GM18909 (cell line): Measurements from ENCODE around the gene UBTD1.

Experiments used
- ATAC-seq: cut with Tn5 transposase; IDR thresholded peaks from one replicate; pipeline ENCODE4 v1.9.1; 2021; ENCODE audit warnings: mild to moderate bottlenecking; ENCODE audit not compliant: unreplicated experiment, poor library complexity

UBTD1 gene

DNA sequence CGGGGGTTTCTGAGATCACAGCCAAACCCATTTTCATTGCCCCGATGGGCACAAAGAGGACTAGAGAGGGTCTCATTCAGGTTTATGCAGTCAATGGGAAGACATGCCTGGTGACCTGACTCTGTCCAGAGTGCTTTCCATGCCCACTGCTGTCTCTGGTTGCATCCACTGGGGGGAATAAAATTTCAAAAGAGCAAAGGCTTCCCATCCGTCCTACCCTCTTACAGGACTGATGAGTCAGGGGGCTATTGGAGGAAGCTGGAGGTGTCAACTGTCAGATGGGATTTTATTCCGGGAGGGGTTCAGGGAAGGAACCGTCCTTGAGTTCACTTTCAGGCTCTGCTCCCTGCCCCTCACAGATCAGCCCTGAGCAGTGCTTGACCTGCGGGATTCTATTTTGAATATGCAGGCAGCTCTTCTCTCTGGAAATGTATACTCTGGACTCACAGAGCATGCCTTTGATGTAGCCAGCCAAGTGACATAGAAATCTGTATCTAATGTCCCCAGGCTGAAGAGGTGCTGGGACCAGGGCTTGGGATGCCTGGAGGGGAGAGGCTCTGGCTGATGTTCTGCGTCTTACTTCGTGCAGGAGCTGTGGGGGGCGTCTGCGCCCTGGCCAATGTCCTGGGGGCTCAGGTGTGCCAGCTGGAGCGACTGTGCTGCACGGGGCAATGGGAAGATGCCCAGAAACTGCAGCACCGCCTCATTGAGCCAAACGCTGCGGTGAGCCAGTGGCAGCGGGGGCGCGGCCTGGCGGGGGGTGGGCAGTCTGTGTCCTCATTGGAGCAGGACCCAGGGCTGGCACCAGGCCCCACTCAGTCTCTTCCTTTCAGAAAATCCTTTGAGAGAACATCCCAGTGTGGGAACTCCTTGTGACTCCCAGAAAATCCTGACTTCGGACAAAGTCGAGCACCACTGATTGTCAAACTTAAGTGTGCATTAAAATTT is 102.8 kb downstream of the UBTD1 start:
- no peak for ATAC-seq

DNA sequence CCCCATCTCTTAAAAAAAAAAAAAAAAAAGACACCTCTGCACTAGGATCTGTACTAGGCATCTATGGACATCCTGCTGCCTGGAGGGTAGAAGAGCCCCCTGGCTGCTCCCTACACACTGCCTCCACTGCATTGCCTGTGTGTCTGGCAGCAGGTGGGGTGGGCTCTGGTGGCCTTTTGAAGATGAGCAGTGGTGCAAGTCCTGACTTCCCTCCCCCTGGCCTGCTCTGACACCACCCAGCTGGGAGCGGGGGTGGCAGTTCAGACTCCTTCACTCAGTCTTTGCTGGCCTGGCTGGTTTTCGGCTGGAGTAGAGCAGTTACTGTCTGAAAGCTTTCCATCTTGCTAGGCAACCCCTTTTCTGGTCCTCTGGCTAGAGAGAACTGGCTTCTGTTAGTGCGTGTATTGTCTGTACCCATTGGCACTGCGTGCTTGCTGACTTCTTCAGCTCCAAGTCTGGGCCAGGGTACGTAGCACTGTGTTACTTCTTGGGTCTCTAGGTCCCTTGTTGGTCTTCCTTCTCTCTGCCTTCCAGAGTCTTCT is 108.4 kb downstream of the UBTD1 start:
- ATAC-seq: no peak

DNA sequence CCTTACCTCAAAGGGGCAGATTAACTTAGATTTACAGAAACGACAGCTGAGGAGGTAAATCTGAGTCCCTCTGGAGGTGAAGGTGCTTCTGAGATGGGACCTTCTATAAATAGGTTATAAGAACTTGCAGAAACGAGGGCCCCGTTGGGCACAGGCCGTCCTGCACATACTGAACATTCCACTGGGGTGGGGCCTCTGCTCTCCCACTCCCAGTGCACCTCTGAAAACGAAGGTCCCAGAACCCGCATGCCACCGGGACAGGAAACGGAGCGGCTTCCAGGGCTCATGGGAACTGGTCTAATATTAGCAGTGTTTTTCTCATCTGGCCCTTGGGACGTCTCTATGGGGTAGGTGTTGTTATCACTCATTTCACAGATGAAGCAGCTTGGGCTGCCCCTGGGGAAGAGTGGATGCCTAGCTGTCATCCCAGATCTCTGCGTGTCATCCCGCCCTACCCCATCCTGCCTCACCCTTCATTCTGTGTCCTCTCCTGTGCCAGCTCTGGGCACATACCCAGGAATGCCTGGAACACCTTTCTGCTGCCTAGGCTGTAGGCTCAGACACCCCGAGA is 110.4 kb downstream of the UBTD1 start:
- ATAC-seq: no peak

DNA sequence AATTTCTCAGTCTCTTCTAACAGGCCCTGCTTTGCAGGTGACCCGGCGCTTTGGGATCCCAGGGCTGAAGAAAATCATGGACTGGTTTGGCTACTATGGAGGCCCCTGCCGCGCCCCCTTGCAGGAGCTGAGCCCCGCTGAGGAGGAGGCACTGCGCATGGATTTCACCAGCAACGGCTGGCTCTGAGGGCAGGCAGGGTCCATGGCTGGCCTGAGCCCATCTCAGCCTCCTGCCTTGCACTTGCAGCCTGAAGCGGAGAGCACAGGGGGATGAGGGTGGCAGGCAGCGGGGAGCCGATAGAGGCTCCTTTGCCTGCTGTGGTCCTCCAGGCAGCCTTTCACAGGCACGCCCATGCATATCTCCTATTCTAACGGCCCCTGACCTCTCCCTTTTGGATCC is 112.7 kb downstream of the UBTD1 start:
- ATAC-seq: no peak

DNA sequence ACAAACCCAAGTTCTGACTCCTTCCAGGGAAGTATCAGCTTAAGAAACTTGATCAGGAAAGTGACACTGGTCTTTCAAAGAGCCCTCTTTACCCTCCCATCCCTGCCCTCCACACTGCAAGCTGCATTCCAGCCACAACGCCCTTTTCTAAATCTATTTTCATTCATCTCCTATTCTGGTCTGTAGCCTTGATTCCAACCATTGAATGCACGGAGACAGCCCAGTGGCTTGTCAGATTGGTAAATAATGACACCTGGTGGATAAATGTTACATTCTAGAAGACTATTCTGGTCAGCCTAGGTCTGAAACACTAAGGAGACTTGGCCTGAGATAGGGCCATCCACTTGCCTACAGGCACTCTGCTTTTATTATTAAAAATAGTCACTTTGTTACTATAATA is 113.7 kb downstream of the UBTD1 start:
- ATAC-seq: no peak

DNA sequence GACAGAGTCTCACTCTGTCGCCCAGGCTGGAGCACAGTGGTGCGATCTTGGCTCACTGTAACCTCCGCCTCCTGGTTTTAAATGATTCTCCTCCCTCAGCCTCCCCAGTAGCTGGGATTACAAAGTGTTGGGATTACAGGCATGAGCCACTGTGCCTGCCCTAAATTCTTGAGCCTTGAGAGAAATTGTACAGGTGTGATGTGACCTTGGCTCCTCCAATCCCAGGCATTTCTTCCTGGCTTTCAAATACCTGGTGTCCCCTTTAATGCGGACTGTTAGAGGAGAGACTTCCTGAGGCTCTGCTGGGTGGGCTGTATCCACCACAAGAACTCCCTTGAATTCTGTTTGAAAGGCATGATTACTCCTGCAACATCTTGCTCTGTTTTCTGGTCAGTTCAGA is 119.6 kb downstream of the UBTD1 start:
- no peak for ATAC-seq

DNA sequence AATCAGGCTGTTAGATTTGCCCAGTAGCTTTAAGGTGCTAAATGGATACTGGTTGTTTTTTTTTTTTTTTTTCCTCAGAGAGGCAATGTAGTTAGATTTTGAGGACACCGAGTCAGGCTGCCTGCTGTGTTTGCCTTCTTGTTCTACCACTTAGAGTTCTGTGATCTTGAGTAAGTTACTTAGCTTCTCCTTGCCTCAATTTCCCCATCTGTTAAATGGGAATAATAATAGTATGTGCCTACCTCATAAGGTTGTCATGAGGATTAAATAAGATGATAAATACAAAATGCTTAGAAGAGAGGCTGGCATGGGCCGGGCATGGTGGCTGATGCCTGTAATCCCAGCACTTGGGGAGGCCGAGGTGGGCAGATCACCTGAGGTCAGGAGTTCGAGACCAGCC is 120.0 kb downstream of the UBTD1 start:
- ATAC-seq: no peak
